Heart right ventricle (tissue), 16 donors: ENCODE measurements around the gene TIMM22. TPM values are rescaled to one million over a fixed set of nuclear protein-coding genes. Genes with fewer than 3 reads are reported as not detected.

Source experiments
- ATAC-seq, 8 donors: fragments of 200-7000 bp; cut with Tn5 transposase; one replicate each; pipeline ENCODE4 v1.9.1; 2020; ENCODE audit warnings: mild to moderate bottlenecking in 8 of 8, moderate library complexity in 8 of 8, moderate number of reproducible peaks in 1 of 8
- DNase-seq, 2 donors: peaks; one replicate each; pipeline ENCODE4 v3.0.0-alpha.2; 2020
- H3K27ac ChIP-seq, 10 donors: fragments of 200-600 bp; sonication (generic) in 2 of 10; one replicate each; pipeline versions ENCODE4 v1.5.0 to v1.8.0; 2020 to 2022; ENCODE audit warnings: mild to moderate bottlenecking in 3 of 10
- H3K27me3 ChIP-seq, 7 donors: fragments of 200-600 bp; one replicate each; pipeline ENCODE4 v1.8.0; 2021 to 2022; ENCODE audit warnings: mild to moderate bottlenecking in 2 of 7
- H3K36me3 ChIP-seq, 9 donors: fragments of 200-600 bp; sonication (generic) in 1 of 9; one replicate each; pipeline versions ENCODE4 v1.5.0 to v1.8.0; 2020 to 2022; ENCODE audit warnings: mild to moderate bottlenecking in 2 of 9
- H3K4me1 ChIP-seq, 9 donors: fragments of 200-600 bp; sonication (generic) in 1 of 9; one replicate each; pipeline versions ENCODE4 v1.5.0 to v1.8.0; 2020 to 2022; ENCODE audit warnings: mild to moderate bottlenecking in 4 of 9
- H3K4me3 ChIP-seq, 10 donors: fragments of 200-600 bp; sonication (generic) in 2 of 10; one replicate each; pipeline versions ENCODE4 v1.5.0 to v1.8.0; 2020 to 2022; ENCODE audit warnings: mild to moderate bottlenecking in 7 of 10, moderate library complexity in 2 of 10
- H3K9me3 ChIP-seq, 11 donors: fragments of 200-600 bp in 10 of 11; sonication (generic) in 2 of 11; one replicate each; pipeline versions ENCODE4 v1.5.0 to v1.8.0; 2013 to 2022; ENCODE audit warnings: mild to moderate bottlenecking in 2 of 11, control low read depth in 1 of 11, moderate library complexity in 1 of 11
- WGBS, 2 donors: extraction: QIAGEN DNeasy Blood & Tissue Kit; methylation state at CpG; one replicate each; pipeline ENCODE4 v1.1.7; 2013; ENCODE audit warnings: inconsistent platforms in 1 of 2; 5-methylcytosine and 5-hydroxymethylcytosine counted together
- intact Hi-C, 10 donors: fragments of 100-400 bp; cut with DNase I; formaldehyde crosslinking; loops; one replicate each; pipeline versions ENCODE4 v1.11.1 to v1.14.2; 2022
- polyA plus RNA-seq, 2 donors: library from polyadenylated mRNA; stranded (reverse); fragments of 200-250 nt; gene quantifications; one replicate each; pipeline ENCODE4 v1.2.3, GENCODE V29; 2013
- total RNA-seq, 10 donors: library from RNA; stranded (reverse); fragmentation: NEBNext Ultra II Directional in 3 of 10; extraction: Animal tissue kit (Norgen Biotek cat#: 25700) in 3 of 10; gene quantifications; one replicate each; pipeline versions ENCODE4 v1.2.1 to v1.2.4, GENCODE V29; 2021 to 2023
- TF ChIP-seq, protein P1 (sequence below), 9 donors: fragments of 200-600 bp; sonication (generic) in 2 of 9; IDR thresholded peaks; one replicate each; pipeline versions ENCODE4 v1.5.0 to v1.8.0; 2021 to 2022; ENCODE audit warnings: antibody characterized with exemption in 9 of 9, mild to moderate bottlenecking in 5 of 9, moderate library complexity in 1 of 9
- donor health status: Arrhythmogenic right ventricular cardiomyopathy.
- donor health status: ischemic (EF 13 %, LVEDD 7.1; RV severe dilation, severe dysfunction).
- donor health status: healthy with polysubstance abuse.
- donor health status: DM: no; HTN: yes; CAD: no.
- donor health status: DM: no; HTN: no; CAD: no.
- donor health status: ischemic (EF 25% LVEDD 6.9; RV normal size, moderate dysfunction).
- donor health status: ischemic (EF 25% LVEDD 5.7; RV mildly dilated, moderate dysfunction).
- donor health status: healthy.
- donor health status: DM: yes; HTN: yes; CAD: no.
- donor health status: Ischemic cardiomyopathy.
- donor health status: ischemic (EF 35%, LVEDD 5.7; RV mildly dilated, moderate dysfunction).
- donor health status: nonischemic (EF 11% LVEDD 7.7; RV severe dilation, severe dysfunction).
- donor health status: DM: yes; HTN: yes; CAD: no.
- donor health status: PGD.
- donor health status: ischemic (EF 29% LVEDD 5.4; RV normal size, mild dysfunction).
- donor health status: nonischemic (EF 23%, LVEDD 6.1; RV moderate dilation, normal function).

Gene TIMM22
- total and polyA plus RNA-seq, 12 donors = 12.5 to 19.8 (median 17.5) TPM

DNA sequence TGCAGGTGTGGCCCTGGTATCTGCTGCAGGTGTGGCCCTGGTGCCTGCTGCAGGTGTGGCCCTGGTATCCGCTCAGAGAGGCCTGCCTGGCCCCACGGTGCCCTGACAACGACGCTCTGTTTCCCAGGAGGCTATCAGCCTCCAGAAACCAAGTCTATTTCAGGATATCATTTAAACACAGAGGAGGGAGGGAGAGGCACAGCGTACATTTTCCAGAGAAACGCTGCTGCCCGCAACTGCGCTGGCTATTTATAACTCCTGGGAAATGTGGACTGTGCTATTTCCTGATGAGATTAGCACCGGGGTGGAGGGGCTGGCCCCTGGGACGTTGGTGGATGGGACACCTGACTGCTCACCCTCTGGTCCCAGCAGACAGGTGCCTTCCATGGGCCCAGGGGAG is 22.5 kb downstream of the TIMM22 start:
- ATAC-seq (peak; percentile 72 to 90 (median 82)), DNase-seq (peak; percentile 59 to 77)
- intact Hi-C loops = no loop called here
- Histone ChIP-seq H3K4me1 (peaks cover 22 to 73% (median 51%) of the 10 kb centered on the region in 9 donors), H3K4me3 (no peak overlapping the region), H3K27me3 (no peaks in the 10 kb centered on the region), H3K36me3 (peaks cover 0 to 39% (median 0%) of the 10 kb centered on the region in 9 donors), H3K27ac (peak overlapping the region; percentile 53 to 97 (median 85)), H3K9me3 (no peaks in the 10 kb centered on the region)
- 18 to 38% methylated on average over 10 of the region's 10 CpGs for WGBS, 2 donors
- TF ChIP-seq, protein P1, sequence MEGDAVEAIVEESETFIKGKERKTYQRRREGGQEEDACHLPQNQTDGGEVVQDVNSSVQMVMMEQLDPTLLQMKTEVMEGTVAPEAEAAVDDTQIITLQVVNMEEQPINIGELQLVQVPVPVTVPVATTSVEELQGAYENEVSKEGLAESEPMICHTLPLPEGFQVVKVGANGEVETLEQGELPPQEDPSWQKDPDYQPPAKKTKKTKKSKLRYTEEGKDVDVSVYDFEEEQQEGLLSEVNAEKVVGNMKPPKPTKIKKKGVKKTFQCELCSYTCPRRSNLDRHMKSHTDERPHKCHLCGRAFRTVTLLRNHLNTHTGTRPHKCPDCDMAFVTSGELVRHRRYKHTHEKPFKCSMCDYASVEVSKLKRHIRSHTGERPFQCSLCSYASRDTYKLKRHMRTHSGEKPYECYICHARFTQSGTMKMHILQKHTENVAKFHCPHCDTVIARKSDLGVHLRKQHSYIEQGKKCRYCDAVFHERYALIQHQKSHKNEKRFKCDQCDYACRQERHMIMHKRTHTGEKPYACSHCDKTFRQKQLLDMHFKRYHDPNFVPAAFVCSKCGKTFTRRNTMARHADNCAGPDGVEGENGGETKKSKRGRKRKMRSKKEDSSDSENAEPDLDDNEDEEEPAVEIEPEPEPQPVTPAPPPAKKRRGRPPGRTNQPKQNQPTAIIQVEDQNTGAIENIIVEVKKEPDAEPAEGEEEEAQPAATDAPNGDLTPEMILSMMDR (IDR thresholded peaks at IDR 0.05) = no peak

DNA sequence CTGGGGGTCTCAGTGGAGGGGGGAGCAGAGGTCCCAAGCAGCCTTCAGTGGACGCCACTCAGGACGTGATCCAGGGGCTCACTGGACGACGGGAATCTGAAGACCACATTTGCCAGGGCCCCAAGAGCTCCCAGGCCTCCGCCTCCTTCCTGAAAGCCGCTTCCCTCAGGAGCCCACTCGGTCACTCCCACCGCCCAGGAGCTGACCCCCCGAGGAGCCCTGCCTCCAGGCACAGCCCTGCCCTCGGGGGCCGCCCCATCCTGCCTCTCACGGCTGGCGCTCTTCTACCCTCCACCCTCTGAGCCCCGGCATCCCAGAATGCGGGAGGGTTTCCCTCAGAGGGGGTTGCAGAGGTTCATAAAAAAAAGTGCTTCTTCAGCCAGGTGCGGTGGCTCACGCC is 24.2 kb downstream of the TIMM22 start:
- Histone ChIP-seq H3K4me1 (peaks cover 22 to 79% (median 58%) of the 10 kb centered on the region in 9 donors), H3K4me3 (no peak overlapping the region), H3K27ac (peak overlapping the region in 8 of 10 donors; percentile 60 to 97 (median 88)), H3K27me3 (no peaks in the 10 kb centered on the region), H3K9me3 (no peaks in the 10 kb centered on the region), H3K36me3 (peaks cover 0 to 44% (median 3%) of the 10 kb centered on the region in 9 donors)
- DNase-seq (no peak), ATAC-seq (no peak)
- intact Hi-C loops = no loop called here
- 85 to 88% methylated on average over 17 of the region's 17 CpGs for WGBS, 2 donors
- TF ChIP-seq, protein P1 (IDR thresholded peaks at IDR 0.05) = no peak

DNA sequence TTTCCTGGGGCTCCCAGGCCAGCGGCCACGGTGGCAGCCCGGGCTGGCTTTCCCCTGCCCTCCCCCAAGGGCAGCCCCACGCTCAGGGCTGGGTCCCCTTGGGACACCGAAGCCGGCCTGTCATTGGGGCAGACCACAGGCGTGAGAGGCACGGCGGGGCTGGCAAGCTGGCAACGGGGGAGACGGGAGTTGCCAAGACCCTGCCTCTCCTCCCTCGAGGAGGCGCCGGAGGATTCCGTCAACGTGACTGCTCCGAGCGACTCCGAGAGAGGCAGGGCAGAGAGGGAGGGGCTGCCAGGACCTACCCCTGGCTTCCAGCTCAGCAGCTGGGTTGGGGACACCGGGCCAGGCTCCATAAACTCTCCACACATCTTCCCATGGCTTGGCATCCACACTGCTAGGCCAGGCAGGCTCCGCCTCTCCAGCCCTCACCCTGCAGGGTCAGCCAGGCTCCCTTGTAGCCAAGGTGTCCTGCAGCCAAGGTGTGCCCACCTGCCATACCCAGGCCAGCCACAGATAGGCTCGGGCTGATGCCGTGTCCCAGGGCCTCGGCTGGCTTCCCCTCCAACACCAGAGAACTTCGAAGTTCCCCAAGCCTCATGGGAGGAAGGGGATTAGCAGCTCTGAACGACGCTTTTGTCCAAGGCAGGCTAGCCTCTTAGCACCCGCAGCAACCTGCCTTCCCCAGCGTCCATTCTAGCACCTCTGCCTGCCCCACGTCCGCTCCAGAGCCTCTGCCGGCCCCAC is 25.5 kb downstream of the TIMM22 start:
- peak overlapping the region; percentile 52 to 90 (median 79) for H3K27ac ChIP-seq
- H3K4me1 ChIP-seq = peaks cover 22 to 81% (median 71%) of the 10 kb centered on the region in 9 donors
- no peaks in the 10 kb centered on the region for H3K27me3 ChIP-seq
- TF ChIP-seq, protein P1 (IDR thresholded peaks at IDR 0.05) = peak in 1 of 9 donors; percentile 7
- intact Hi-C loops = no loop called here
- DNase-seq (peak; percentile 66 to 81), ATAC-seq (peak; percentile 44 to 73 (median 53))
- no peaks in the 10 kb centered on the region for H3K9me3 ChIP-seq
- 39 to 62% methylated on average over 32 of the region's 32 CpGs for WGBS, 2 donors
- peaks cover 0 to 44% (median 6%) of the 10 kb centered on the region in 9 donors for H3K36me3 ChIP-seq
- no peak overlapping the region for H3K4me3 ChIP-seq

DNA sequence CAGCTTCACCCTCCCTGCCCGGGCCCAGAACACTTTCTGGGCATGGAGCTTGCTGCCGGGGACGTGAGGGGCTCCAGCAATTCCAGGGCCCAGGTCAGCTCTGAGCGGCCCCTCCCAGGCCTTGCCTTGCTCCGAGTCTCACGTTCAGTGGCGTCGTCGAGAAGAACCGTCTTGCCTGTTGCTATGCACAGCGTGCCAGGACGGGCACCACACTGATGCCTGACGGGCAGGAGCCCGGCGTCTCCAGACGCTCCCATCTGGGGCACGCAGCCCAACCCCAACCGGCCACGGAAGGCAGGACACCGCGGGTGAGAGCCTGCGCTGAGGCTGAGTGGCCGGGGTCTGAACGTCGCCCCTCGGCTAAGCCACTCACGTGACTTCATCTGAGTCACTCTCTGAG is 27.1 kb downstream of the TIMM22 start:
- peaks cover 24 to 81% (median 69%) of the 10 kb centered on the region in 9 donors for H3K4me1 ChIP-seq
- ATAC-seq (no peak), DNase-seq (no peak)
- H3K27ac ChIP-seq = no peak overlapping the region
- H3K36me3 ChIP-seq = peaks cover 0 to 46% (median 6%) of the 10 kb centered on the region in 9 donors
- H3K9me3 ChIP-seq = no peaks in the 10 kb centered on the region
- 92% methylated on average over 27 of the region's 27 CpGs for WGBS, 2 donors
- intact Hi-C loops = no loop called here
- TF ChIP-seq, protein P1 (IDR thresholded peaks at IDR 0.05) = no peak
- H3K4me3 ChIP-seq = no peak overlapping the region
- no peaks in the 10 kb centered on the region for H3K27me3 ChIP-seq
